GM13977 (cell line): ENCODE results near the gene TMEM63B.

Experiments
- DNase-seq: peaks from one replicate; pipeline ENCODE4 v3.0.0; 2012; ENCODE audit warnings: low spot score
- CTCF ChIP-seq: IDR thresholded peaks from 2 replicates; pipeline ENCODE4 v1.5.1; 2012; ENCODE audit warnings: mild to moderate bottlenecking, control low read depth; ENCODE audit not compliant: insufficient read depth; ENCODE audit errors: extremely low read depth, missing control alignments
- in situ Hi-C: fragments of 300-500 bp; cut with MboI; formaldehyde crosslinking; loops from one replicate; pipeline ENCODE4 v1.12.0; 2022; ENCODE audit warnings: low sequenced_read_pairs, low pct_unique_long_range_greater_than_20kb, mixed read lengths, inconsistent platforms; ENCODE audit not compliant: unreplicated experiment

TMEM63B gene

GRCh38 chr6:44081753-44082152 lies 45.6 kb upstream of the TMEM63B start:
- TF ChIP-seq CTCF: no peak
- in situ Hi-C loops: no loop called here

DNA sequence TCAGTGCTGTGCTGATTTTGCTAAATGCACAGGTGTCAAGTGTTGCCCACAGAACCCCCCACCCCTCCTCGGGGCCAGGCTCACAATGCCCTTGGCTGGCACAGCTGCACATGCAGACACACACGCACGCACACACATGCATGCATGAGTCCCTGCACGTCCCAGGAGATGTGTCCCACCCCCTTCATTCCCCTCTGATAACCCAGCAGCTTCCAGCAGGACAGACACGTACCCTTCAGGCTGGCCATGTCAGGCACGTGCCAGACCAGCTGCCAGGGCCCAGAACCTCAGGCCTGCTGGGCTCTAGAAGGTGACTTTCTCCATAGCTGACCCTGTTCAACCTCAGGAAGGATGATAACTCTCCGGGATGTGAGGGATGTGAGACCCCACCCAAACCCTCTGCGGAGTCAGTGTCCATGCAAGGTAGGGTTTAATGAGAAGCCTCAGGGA lies 44.5 kb upstream of the TMEM63B start:
- in situ Hi-C loops: no loop called here
- no peak for TF ChIP-seq CTCF
- no peak for DNase-seq

More at GRCh38 chr6:44081753-44082152, 45.6 kb upstream of the TMEM63B start:
- no peak for DNase-seq

DNA sequence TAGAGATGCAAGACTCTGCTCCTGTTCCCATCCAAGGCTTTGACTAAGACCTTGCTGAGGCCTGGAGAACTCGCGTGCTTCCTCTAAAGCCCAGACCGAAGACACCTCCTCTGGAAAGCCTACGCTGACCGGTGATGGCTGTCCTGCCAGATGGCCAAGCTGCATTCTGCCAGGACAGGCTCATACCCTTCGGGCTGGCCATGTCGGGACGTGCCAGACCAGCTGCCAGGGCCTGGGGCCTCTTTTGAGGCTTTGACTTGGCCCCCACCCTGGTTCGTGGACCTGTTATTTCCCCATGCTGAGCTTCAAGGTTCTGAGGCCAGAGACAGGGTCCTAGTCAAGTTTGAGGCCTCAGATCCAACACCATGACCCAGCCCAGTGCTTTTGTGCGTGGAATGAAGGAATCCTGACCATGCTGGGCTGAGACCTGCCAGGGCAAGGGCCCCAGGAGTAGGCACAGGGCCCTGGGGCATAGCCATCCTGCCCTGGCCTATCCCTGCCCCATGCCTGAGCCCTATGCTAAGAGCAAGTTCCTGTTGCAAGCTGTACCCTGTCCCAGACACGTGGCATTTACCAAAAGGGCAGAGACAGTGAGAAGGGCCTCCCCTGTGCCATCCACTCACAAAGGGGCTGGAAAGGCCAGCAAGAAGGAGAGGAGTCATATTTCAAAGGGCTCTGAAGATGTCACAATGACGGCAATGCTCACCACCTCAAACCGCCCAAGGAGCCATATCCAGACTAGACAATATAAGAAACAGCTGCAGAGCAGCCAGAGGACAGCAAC lies 42.9 kb upstream of the TMEM63B start:
- in situ Hi-C loops: no loop called here
- no peak for TF ChIP-seq CTCF
- DNase-seq: no peak

DNA sequence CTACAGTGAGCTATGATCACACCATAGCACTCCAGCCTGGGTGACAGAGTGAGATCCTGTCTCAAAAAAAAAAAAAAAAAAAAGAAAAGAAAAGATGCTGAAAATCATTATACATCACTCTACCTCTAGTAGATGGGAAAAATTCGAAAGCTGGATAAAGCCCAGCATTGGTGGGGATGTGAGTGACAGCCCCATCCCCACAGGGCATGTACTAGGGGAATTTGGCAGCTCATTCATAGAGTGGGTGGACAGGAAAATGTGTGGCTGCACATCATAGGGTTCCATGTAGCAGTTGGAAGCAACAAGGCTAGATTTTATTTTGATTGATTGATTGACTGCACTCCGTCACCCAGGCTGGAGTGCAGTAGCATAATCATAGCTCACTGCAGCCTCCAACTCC lies 42.1 kb upstream of the TMEM63B start:
- in situ Hi-C loops: no loop called here
- TF ChIP-seq CTCF: no peak
- no peak for DNase-seq

GRCh38 chr6:44086931-44087574 lies 40.3 kb upstream of the TMEM63B start:
- no peak for DNase-seq
- TF ChIP-seq CTCF: no peak
- in situ Hi-C loops: no loop called here

DNA sequence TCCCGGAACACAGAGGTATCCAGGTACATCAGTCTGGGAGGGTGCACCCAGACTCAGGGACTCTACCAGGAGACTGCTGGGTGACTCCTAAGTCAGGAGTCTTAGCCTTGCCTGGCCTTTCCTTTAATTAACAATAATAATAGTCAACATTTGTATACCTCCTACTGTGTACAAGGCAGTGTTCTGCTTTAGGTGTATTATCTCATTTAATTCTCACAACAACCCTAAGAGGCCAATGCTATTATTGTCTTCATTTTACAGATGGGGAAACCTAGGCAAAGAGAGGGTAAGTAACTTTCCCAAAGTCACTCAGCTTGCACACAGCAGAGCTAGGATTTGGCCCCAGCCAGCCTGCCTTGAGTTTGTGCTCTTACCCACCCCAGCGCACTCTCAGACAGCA lies 39.7 kb upstream of the TMEM63B start:
- in situ Hi-C loops: no loop called here
- DNase-seq: no peak
- TF ChIP-seq CTCF: no peak
